Heart left ventricle (tissue), 16 donors: ENCODE results near the gene KRT6B. TPM values are rescaled to one million over a fixed set of nuclear protein-coding genes. Genes with fewer than 3 reads are reported as not detected.

ENCODE experiments used
- ATAC-seq, 4 donors: fragments of 200-7000 bp; cut with Tn5 transposase; one replicate each; pipeline ENCODE4 v1.9.1; 2020 to 2022; ENCODE audit warnings: moderate library complexity in 4 of 4, mild to moderate bottlenecking in 3 of 4, moderate number of reproducible peaks in 1 of 4
- DNase-seq, 5 donors: peaks; one replicate each; pipeline ENCODE4 v3.0.0-alpha.2; 2020
- H3K27ac ChIP-seq, 12 donors: fragments of 200-600 bp; sonication (generic) in 4 of 12; one replicate each; pipeline versions ENCODE4 v1.5.0 to v1.8.0; 2016 to 2022; ENCODE audit warnings: mild to moderate bottlenecking in 2 of 12
- H3K27me3 ChIP-seq, 9 donors: fragments of 200-600 bp; sonication (generic) in 2 of 9; one replicate each; pipeline versions ENCODE4 v1.5.1 to v1.8.0; 2016 to 2022; ENCODE audit warnings: mild to moderate bottlenecking in 3 of 9
- H3K36me3 ChIP-seq, 9 donors: fragments of 200-600 bp; sonication (generic) in 2 of 9; one replicate each; pipeline versions ENCODE4 v1.5.0 to v1.8.0; 2018 to 2022; ENCODE audit warnings: mild to moderate bottlenecking in 2 of 9
- H3K4me1 ChIP-seq, 12 donors: fragments of 200-600 bp; sonication (generic) in 4 of 12; one replicate each; pipeline versions ENCODE4 v1.5.0 to v1.8.0; 2016 to 2022; ENCODE audit warnings: mild to moderate bottlenecking in 3 of 12
- H3K4me3 ChIP-seq, 12 donors: fragments of 200-600 bp; sonication (generic) in 4 of 12; one replicate each; pipeline versions ENCODE4 v1.5.0 to v1.8.0; 2017 to 2022; ENCODE audit warnings: mild to moderate bottlenecking in 9 of 12, moderate library complexity in 4 of 12
- H3K9me3 ChIP-seq, 12 donors: fragments of 200-600 bp; sonication (generic) in 4 of 12; one replicate each; pipeline versions ENCODE4 v1.5.0 to v1.8.0; 2016 to 2022; ENCODE audit warnings: mild to moderate bottlenecking in 1 of 12
- POLR2A ChIP-seq, 2 donors: fragments of 450-650 bp; IDR thresholded peaks; one replicate each; pipeline ENCODE4 v1.6.1; 2017; ENCODE audit warnings: antibody characterized with exemption in 2 of 2, mild to moderate bottlenecking in 2 of 2, moderate library complexity in 2 of 2
- WGBS, 4 donors: extraction: QIAGEN DNeasy Blood & Tissue Kit in 2 of 4; methylation state at CpG; one replicate each; pipeline versions ENCODE4 v1.1.5 to v1.1.7; 2013 to 2018; 5-methylcytosine and 5-hydroxymethylcytosine counted together
- intact Hi-C, 10 donors: fragments of 100-400 bp; cut with DNase I; formaldehyde crosslinking; loops; one replicate each; pipeline versions ENCODE4 v1.11.1 to v1.14.2; 2022
- polyA plus RNA-seq, 2 donors: library from polyadenylated mRNA; stranded (reverse); fragments of 200-250 nt; gene quantifications; one replicate each; pipeline ENCODE4 v1.2.3, GENCODE V29; 2013
- total RNA-seq, 9 donors: library from RNA; depleted of rRNA in 2 of 9; stranded (reverse); fragments of >200 nt in 2 of 9; fragmentation: NEBNext Ultra II Directional in 3 of 9; extraction: Animal tissue kit (Norgen Biotek cat#: 25700) in 3 of 9; gene quantifications; one replicate each; pipeline versions ENCODE4 v1.1.0 to v1.2.4, GENCODE V29; 2016 to 2023
- TF ChIP-seq, protein P1 (sequence below), 12 donors: fragments of 200-600 bp; sonication (generic) in 4 of 12; IDR thresholded peaks; one replicate each; pipeline versions ENCODE4 v1.5.0 to v1.8.0; 2018 to 2022; ENCODE audit warnings: antibody characterized with exemption in 12 of 12, mild to moderate bottlenecking in 5 of 12
- donor health status: ischemic (EF 13 %, LVEDD 7.1; RV severe dilation, severe dysfunction).
- donor health status: healthy with polysubstance abuse.
- donor health status: DM: no; HTN: yes; CAD: no.
- donor health status: DM: no; HTN: no; CAD: no.
- donor health status: ischemic (EF 25% LVEDD 6.9; RV normal size, moderate dysfunction).
- donor health status: ischemic (EF 25% LVEDD 5.7; RV mildly dilated, moderate dysfunction).
- donor health status: healthy.
- donor health status: DM: yes; HTN: yes; CAD: no.
- donor health status: ischemic (EF 35%, LVEDD 5.7; RV mildly dilated, moderate dysfunction).
- donor health status: nonischemic (EF 11% LVEDD 7.7; RV severe dilation, severe dysfunction).
- donor health status: DM: yes; HTN: yes; CAD: no.
- donor health status: PGD.
- donor health status: ischemic (EF 29% LVEDD 5.4; RV normal size, mild dysfunction).
- donor health status: nonischemic (EF 23%, LVEDD 6.1; RV moderate dilation, normal function).

Gene KRT6B
- total and polyA plus RNA-seq, 11 donors, result not detected

DNA sequence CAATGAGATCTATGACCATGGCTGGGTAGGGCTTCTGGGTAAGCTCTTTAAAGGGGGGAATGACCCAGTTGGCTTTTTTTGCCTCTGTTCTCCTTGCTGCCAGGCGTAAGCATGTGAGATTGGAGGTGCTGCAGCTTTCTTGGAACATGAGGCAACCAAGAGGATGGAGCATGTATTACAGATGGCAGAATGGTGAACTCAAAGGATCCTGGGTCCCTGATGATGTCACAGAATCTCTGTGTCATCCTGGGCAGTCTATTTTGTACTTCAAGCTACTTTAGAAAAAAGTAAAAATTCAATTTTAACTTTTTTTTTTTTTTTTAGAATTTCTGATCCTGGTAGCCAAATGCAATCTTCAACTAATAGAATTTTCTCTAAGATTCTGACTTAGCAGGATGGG lies 53.8 kb downstream of the KRT6B start:
- ATAC-seq, result no peak
- Histone ChIP-seq H3K27ac (no peak overlapping the region), H3K9me3 (no peaks in the 10 kb centered on the region), H3K4me3 (no peak overlapping the region), H3K36me3 (no peaks in the 10 kb centered on the region), H3K4me1 (no peaks in the 10 kb centered on the region), H3K27me3 (peaks cover 0 to 16% (median 0%) of the 10 kb centered on the region in 9 donors)
- no peak for TF ChIP-seq POLR2A (IDR thresholded peaks at IDR 0.05)
- TF ChIP-seq, protein P1, sequence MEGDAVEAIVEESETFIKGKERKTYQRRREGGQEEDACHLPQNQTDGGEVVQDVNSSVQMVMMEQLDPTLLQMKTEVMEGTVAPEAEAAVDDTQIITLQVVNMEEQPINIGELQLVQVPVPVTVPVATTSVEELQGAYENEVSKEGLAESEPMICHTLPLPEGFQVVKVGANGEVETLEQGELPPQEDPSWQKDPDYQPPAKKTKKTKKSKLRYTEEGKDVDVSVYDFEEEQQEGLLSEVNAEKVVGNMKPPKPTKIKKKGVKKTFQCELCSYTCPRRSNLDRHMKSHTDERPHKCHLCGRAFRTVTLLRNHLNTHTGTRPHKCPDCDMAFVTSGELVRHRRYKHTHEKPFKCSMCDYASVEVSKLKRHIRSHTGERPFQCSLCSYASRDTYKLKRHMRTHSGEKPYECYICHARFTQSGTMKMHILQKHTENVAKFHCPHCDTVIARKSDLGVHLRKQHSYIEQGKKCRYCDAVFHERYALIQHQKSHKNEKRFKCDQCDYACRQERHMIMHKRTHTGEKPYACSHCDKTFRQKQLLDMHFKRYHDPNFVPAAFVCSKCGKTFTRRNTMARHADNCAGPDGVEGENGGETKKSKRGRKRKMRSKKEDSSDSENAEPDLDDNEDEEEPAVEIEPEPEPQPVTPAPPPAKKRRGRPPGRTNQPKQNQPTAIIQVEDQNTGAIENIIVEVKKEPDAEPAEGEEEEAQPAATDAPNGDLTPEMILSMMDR (IDR thresholded peaks at IDR 0.05), result no peak
- 83 to 95% (median 91%) methylated on average over 1 of the region's 1 CpG for WGBS, 4 donors
- intact Hi-C loops, result no loop called here
- DNase-seq, result no peak

DNA sequence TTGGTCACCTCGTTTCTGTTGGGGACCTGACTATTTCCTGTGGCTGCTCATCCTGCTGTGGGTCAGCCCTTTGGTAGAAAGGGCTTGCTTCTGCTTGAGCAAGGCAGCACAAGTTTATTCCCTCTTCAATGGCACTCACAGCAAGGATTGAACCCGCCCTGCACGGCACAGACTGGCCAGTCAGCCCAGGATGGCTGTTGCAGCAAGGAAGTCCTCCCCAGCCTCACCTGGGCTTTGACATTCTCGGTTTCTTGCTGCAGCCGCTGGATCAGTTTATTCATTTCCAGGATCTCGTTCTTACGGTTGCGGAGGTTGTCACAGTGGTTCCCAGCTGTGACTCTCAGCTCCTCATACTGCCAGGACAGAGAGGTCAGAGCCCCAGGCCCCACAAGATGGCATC lies 55.3 kb downstream of the KRT6B start:
- H3K4me1 ChIP-seq, result peaks cover 0 to under 1% (median 0%) of the 10 kb centered on the region in 12 donors
- no peak overlapping the region for H3K4me3 ChIP-seq
- intact Hi-C loops, result no loop called here
- H3K27ac ChIP-seq, result no peak overlapping the region
- ATAC-seq, result no peak
- TF ChIP-seq, protein P1 (IDR thresholded peaks at IDR 0.05), result no peak
- no peak for TF ChIP-seq POLR2A (IDR thresholded peaks at IDR 0.05)
- DNase-seq, result no peak
- H3K9me3 ChIP-seq, result no peaks in the 10 kb centered on the region
- WGBS, 4 donors, result 75 to 83% (median 82%) methylated on average over 8 of the region's 8 CpGs
- no peaks in the 10 kb centered on the region for H3K36me3 ChIP-seq
- H3K27me3 ChIP-seq, result peaks cover 0 to 16% (median 0%) of the 10 kb centered on the region in 9 donors

Other genes with a start within 250 kb of the KRT6B start
- gene KRT7, start 218.9 kb downstream of the KRT6B start, total RNA-seq, result 10 to 100 TPM in 1 of 9 donors, 1 to 10 TPM in 4, under 1 TPM in 2, not detected in 2; 0.20 to 56.7 (median 3.6) TPM
- gene KRT7, start 218.9 kb downstream of the KRT6B start, polyA plus RNA-seq, result under 1 TPM in 1 of 2 donors, not detected in 1; 0.76 TPM
- gene KRT86, start 177.5 kb downstream of the KRT6B start, total RNA-seq, result not detected
- gene KRT86, start 177.5 kb downstream of the KRT6B start, polyA plus RNA-seq, result not detected
- gene KRT81, start 160.6 kb downstream of the KRT6B start, total RNA-seq, result not detected
- gene KRT81, start 160.6 kb downstream of the KRT6B start, polyA plus RNA-seq, result not detected
- not detected for gene KRT83, start 130.7 kb downstream of the KRT6B start, total RNA-seq
- not detected for gene KRT83, start 130.7 kb downstream of the KRT6B start, polyA plus RNA-seq
- gene KRT85, start 84.7 kb downstream of the KRT6B start, total RNA-seq, result not detected
- gene KRT85, start 84.7 kb downstream of the KRT6B start, polyA plus RNA-seq, result not detected
- not detected for gene KRT84, start 66.5 kb downstream of the KRT6B start, total RNA-seq
- gene KRT84, start 66.5 kb downstream of the KRT6B start, polyA plus RNA-seq, result not detected
- gene KRT82, start 45.8 kb downstream of the KRT6B start, total RNA-seq, result not detected
- gene KRT82, start 45.8 kb downstream of the KRT6B start, polyA plus RNA-seq, result not detected
- not detected for gene KRT75, start 17.8 kb downstream of the KRT6B start, total RNA-seq
- gene KRT75, start 17.8 kb downstream of the KRT6B start, polyA plus RNA-seq, result not detected
- gene KRT6C, start 21.7 kb upstream of the KRT6B start, total RNA-seq, result not detected
- not detected for gene KRT6C, start 21.7 kb upstream of the KRT6B start, polyA plus RNA-seq
- gene KRT6A, start 41.1 kb upstream of the KRT6B start, total RNA-seq, result under 1 TPM in 1 of 9 donors, not detected in 8; 0.11 TPM
- under 1 TPM in 1 of 2 donors, not detected in 1; 0.03 TPM for gene KRT6A, start 41.1 kb upstream of the KRT6B start, polyA plus RNA-seq
- 1 to 10 TPM in 1 of 9 donors, not detected in 8; 3.4 TPM for gene KRT5, start 68.2 kb upstream of the KRT6B start, total RNA-seq
- under 1 TPM in 1 of 2 donors, not detected in 1; 0.40 TPM for gene KRT5, start 68.2 kb upstream of the KRT6B start, polyA plus RNA-seq
- gene KRT71, start 101.0 kb upstream of the KRT6B start, total RNA-seq, result not detected
- gene KRT71, start 101.0 kb upstream of the KRT6B start, polyA plus RNA-seq, result not detected
- gene KRT74, start 121.7 kb upstream of the KRT6B start, total RNA-seq, result not detected
- not detected for gene KRT74, start 121.7 kb upstream of the KRT6B start, polyA plus RNA-seq
- not detected for gene KRT72, start 149.3 kb upstream of the KRT6B start, total RNA-seq
- not detected for gene KRT72, start 149.3 kb upstream of the KRT6B start, polyA plus RNA-seq
- gene KRT73, start 166.4 kb upstream of the KRT6B start, total RNA-seq, result not detected
- gene KRT73, start 166.4 kb upstream of the KRT6B start, polyA plus RNA-seq, result not detected
- gene KRT2, start 200.1 kb upstream of the KRT6B start, total RNA-seq, result not detected
- gene KRT2, start 200.1 kb upstream of the KRT6B start, polyA plus RNA-seq, result not detected
- under 1 TPM in 1 of 9 donors, not detected in 8; 0.35 TPM for gene KRT1, start 228.3 kb upstream of the KRT6B start, total RNA-seq
- not detected for gene KRT1, start 228.3 kb upstream of the KRT6B start, polyA plus RNA-seq